Subcutaneous abdominal adipose tissue (tissue), 5 donors: ENCODE data around the gene EHBP1.

ENCODE experiments used
- H3K27ac ChIP-seq: one replicate; pipeline ENCODE4 v1.7.0; 2013; ENCODE audit warnings: low read depth, mild to moderate bottlenecking, inconsistent platforms, low read length, moderate library complexity
- H3K27me3 ChIP-seq, 5 donors: one replicate each; pipeline ENCODE4 v1.7.0; 2013; ENCODE audit warnings: low read length in 5 of 5, inconsistent platforms in 1 of 5; ENCODE audit not compliant: control insufficient read depth in 5 of 5, insufficient read depth in 4 of 5
- H3K36me3 ChIP-seq, 5 donors: one replicate each; pipeline ENCODE4 v1.7.0; 2013; ENCODE audit warnings: low read length in 5 of 5; ENCODE audit not compliant: control insufficient read depth in 5 of 5, insufficient read depth in 5 of 5
- H3K4me1 ChIP-seq, 5 donors: one replicate each; pipeline ENCODE4 v1.7.0; 2013; ENCODE audit warnings: low read length in 5 of 5, mild to moderate bottlenecking in 3 of 5, moderate library complexity in 1 of 5; ENCODE audit not compliant: control insufficient read depth in 5 of 5, insufficient read depth in 5 of 5
- H3K4me3 ChIP-seq, 5 donors: one replicate each; pipeline ENCODE4 v1.7.0; 2013; ENCODE audit warnings: low read length in 5 of 5, low read depth in 1 of 5
- H3K9ac ChIP-seq, 5 donors: one replicate each; pipeline ENCODE4 v1.7.0; 2013; ENCODE audit warnings: low read length in 5 of 5, mild to moderate bottlenecking in 4 of 5, moderate library complexity in 3 of 5
- H3K9me3 ChIP-seq, 5 donors: one replicate each; pipeline ENCODE4 v1.7.0; 2013; ENCODE audit warnings: low read length in 5 of 5; ENCODE audit not compliant: control insufficient read depth in 5 of 5
- donor health status: healthy.
- donor health status: healthy.
- donor health status: healthy.
- donor health status: healthy.
- donor health status: healthy.

The EHBP1 gene

DNA sequence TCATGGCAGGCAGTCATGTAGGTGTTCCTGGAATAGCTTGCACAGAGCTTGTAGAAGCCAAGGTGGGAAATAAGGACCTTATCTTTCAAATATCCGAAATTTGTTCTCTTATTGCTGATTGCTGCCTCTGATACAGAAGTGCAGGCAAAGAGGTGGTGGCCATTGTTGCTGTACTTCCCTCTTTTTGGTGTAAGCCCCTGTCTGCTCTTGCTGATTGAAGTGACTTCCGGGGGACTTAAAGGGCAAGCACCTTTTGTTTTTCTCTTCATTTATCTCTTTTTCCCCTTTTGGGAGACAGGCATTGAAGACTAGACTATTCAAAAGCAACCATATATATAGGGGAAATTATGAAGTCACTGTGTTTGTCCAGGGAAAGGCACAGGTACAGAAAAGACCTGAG, 213.5 kb downstream of the EHBP1 start:
- no peak overlapping the region for H3K4me3 ChIP-seq
- H3K27ac ChIP-seq, result no peak overlapping the region
- no peak overlapping the region for H3K9ac ChIP-seq
- H3K4me1 ChIP-seq, result peaks cover 0 to 11% (median 3%) of the 10 kb centered on the region in 5 donors
- H3K36me3 ChIP-seq, result peaks cover 9 to 24% (median 16%) of the 10 kb centered on the region in 5 donors
- no peaks in the 10 kb centered on the region for H3K27me3 ChIP-seq
- peaks cover 0 to 5% (median 0%) of the 10 kb centered on the region in 5 donors for H3K9me3 ChIP-seq

DNA sequence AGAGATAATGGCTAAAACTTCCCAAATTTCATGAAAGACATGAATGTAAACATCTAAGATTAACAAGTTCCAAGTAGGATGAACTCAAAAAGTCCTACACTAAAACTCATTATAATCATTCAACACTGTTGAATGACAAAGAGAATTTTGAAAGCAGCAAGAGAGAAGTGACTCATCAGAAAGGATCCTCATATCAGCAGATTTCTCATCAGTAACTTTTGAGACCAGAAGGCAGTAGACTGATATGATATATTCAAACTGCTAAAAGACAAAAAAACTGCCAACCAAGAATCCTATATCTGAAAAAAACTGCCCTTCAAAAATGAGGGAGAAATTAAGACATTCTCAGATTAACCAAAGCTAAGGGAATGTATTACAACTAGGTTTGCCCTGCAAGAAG, 214.6 kb downstream of the EHBP1 start:
- Histone ChIP-seq H3K4me1 (peaks cover 0 to 11% (median 3%) of the 10 kb centered on the region in 5 donors), H3K9ac (no peak overlapping the region), H3K27me3 (no peaks in the 10 kb centered on the region), H3K27ac (no peak overlapping the region), H3K36me3 (peaks cover 9 to 24% (median 16%) of the 10 kb centered on the region in 5 donors), H3K4me3 (no peak overlapping the region), H3K9me3 (peaks cover 0 to 6% (median 4%) of the 10 kb centered on the region in 5 donors)

DNA sequence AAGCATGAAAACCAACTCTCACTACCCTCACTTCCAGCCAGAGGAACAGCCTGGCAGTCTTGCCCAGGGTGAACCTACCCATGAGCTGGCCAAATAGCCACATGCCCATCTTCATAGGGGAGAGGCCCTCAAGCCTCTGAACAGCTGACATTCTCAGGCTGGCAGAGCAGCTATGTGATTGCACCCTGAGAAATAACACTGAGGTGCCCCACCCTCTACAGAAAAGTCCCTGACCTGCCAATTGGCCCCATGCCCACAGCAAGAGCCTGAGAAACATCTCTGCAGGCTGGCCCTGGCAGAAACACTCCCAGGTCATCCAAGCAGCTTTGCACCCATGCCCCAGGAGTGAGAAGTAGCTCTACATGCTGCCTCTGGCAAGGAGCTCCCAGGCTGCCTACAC, 217.7 kb downstream of the EHBP1 start:
- Histone ChIP-seq H3K9ac (no peak overlapping the region), H3K36me3 (peaks cover 9 to 24% (median 16%) of the 10 kb centered on the region in 5 donors), H3K27me3 (no peaks in the 10 kb centered on the region), H3K9me3 (peaks cover 0 to 6% (median 4%) of the 10 kb centered on the region in 5 donors), H3K4me1 (peaks cover 0 to 5% (median 0%) of the 10 kb centered on the region in 5 donors), H3K27ac (no peak overlapping the region), H3K4me3 (no peak overlapping the region)

DNA sequence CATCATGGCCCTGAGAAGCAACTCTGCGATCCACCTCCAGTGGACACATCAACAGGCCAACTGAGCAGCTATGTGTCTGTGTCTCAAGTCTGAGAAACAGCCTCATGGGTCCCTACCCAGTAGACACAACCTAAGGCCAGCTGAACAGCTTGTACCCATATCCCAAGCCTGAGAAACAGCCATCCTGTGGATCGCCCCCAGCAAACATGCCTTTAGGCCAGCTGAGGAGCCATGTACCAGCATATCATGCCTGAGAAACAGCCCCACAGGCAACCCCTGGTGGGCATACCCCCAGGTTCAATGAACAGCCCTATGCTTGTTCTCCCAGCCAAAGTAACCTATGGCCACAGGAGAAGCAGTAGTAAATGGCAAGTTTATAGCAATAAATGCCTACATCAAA, 218.4 kb downstream of the EHBP1 start:
- Histone ChIP-seq H3K9ac (no peak overlapping the region), H3K36me3 (peaks cover 9 to 24% (median 16%) of the 10 kb centered on the region in 5 donors), H3K27ac (no peak overlapping the region), H3K4me1 (peaks cover 0 to 4% (median 0%) of the 10 kb centered on the region in 5 donors), H3K27me3 (no peaks in the 10 kb centered on the region), H3K9me3 (peaks cover 0 to 6% (median 4%) of the 10 kb centered on the region in 5 donors), H3K4me3 (peak overlapping the region in 1 of 5 donors; percentile 14)

DNA sequence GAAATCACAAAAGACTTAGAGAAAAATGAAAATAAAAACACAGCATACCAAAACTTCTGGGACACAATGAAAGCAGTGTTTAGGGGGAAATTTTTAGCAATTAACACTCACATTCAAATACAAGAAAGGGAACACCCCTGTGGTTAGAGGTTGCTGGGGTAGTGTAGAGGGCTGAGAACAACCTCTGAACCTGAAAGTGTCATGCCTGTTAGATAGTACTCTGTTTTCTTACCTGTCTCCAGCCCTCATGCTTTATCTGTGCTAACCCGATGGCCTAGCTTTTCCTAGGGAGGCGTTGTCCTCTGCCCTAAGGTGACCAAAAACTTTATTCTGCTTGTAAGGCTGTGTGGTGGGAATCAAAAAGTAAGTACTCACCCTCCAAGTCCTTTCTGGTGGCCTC, 222.5 kb downstream of the EHBP1 start:
- Histone ChIP-seq H3K4me3 (no peak overlapping the region), H3K27ac (no peak overlapping the region), H3K27me3 (no peaks in the 10 kb centered on the region), H3K9ac (no peak overlapping the region), H3K36me3 (peaks cover 0 to 10% (median 5%) of the 10 kb centered on the region in 5 donors), H3K9me3 (peaks cover 0 to 6% (median 4%) of the 10 kb centered on the region in 5 donors), H3K4me1 (peaks cover 0 to 3% (median 0%) of the 10 kb centered on the region in 5 donors)

DNA sequence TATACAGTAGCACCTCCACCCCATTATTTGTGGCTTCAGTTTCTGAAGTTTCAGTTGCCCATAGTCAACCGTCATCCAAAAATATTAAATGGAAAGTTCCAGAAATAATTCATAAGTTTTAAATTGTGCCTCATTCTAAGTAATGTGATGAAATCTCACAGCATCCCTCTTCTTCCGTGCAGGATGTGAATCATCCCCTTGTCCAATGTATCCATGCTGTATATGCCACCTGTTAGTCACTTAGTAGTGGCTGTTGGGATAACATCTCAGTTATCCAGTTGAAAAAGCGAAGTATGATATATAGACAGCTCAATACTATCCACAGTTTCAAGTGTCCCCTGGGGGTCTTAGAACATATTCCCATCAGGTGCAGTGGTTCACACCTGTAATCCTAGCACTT, 226.0 kb downstream of the EHBP1 start:
- no peaks in the 10 kb centered on the region for H3K36me3 ChIP-seq
- no peaks in the 10 kb centered on the region for H3K27me3 ChIP-seq
- no peak overlapping the region for H3K9ac ChIP-seq
- H3K9me3 ChIP-seq, result no peaks in the 10 kb centered on the region
- H3K27ac ChIP-seq, result no peak overlapping the region
- no peak overlapping the region for H3K4me3 ChIP-seq
- H3K4me1 ChIP-seq, result peaks cover 0 to 5% (median 0%) of the 10 kb centered on the region in 5 donors

DNA sequence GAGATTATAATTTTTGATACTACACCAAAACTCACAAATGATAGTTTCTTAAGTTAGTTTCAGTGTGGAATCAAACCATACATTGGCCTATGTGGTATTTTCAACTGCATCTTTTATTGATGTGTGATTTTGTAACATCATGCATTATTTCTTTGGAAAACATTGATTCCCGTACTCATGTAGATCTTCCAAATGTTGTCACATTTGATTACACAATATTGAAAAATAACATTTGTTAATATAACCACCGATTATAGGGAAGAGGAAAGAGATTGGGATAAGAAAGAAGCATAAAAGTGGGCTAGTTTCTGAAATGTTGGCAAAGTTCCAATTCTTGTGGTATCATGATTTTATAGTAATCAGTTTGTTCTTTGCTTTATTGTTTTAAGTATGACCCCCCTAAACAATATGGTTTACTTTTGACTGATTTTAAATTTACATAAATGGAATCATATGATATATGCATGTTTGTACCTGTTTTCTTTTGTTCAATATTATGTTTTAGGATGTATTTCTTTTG, 227.9 kb downstream of the EHBP1 start:
- H3K27me3 ChIP-seq, result no peaks in the 10 kb centered on the region
- no peak overlapping the region for H3K27ac ChIP-seq
- H3K4me1 ChIP-seq, result peaks cover 0 to 5% (median 0%) of the 10 kb centered on the region in 5 donors
- H3K36me3 ChIP-seq, result no peaks in the 10 kb centered on the region
- no peak overlapping the region for H3K9ac ChIP-seq
- H3K9me3 ChIP-seq, result no peaks in the 10 kb centered on the region
- no peak overlapping the region for H3K4me3 ChIP-seq

DNA sequence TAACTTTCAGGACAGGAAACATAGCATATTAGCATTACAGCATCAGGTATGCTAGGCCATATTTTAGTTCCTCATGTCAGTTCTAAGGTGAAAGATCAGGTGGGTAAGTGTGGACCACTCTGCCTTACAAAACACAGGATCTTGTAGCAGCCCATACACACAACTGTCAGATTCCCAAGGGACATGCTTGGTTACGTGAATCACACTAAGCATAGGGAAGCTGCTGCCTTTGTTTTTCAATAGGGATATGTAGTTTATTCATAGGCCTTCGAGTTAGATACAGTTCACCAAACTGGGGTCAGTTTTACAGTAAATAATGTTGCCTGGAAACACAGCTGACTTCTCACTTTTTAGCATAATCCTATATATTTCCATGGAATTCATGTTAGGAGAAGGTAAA, 229.0 kb downstream of the EHBP1 start:
- Histone ChIP-seq H3K9me3 (no peaks in the 10 kb centered on the region), H3K9ac (no peak overlapping the region), H3K27me3 (no peaks in the 10 kb centered on the region), H3K36me3 (peaks cover 0 to 5% (median 0%) of the 10 kb centered on the region in 5 donors), H3K27ac (no peak overlapping the region), H3K4me1 (peaks cover 0 to 5% (median 0%) of the 10 kb centered on the region in 5 donors), H3K4me3 (no peak overlapping the region)

DNA sequence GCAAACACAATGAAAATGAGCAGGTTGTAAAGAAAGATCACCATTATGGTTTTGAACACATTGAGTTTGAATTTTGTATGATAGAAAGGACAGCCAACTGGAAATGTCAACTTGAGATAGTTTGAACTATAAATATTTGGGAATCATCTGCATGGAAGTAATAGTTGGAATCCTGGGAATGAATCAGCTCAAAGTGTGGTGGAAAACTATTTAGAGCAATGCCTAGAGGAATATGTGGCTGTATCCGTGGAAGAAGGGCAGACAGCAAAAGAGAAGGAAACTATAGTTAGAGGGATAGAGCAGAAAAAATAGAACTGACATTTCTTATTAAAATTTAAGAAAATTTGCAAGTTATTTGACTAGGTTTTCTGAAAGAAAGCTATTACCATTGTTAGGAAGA, 232.6 kb downstream of the EHBP1 start:
- Histone ChIP-seq H3K27me3 (no peaks in the 10 kb centered on the region), H3K4me1 (peaks cover 0 to 5% (median 0%) of the 10 kb centered on the region in 5 donors), H3K27ac (no peak overlapping the region), H3K9ac (no peak overlapping the region), H3K9me3 (no peaks in the 10 kb centered on the region), H3K4me3 (no peak overlapping the region), H3K36me3 (peaks cover 0 to 5% (median 0%) of the 10 kb centered on the region in 5 donors)

DNA sequence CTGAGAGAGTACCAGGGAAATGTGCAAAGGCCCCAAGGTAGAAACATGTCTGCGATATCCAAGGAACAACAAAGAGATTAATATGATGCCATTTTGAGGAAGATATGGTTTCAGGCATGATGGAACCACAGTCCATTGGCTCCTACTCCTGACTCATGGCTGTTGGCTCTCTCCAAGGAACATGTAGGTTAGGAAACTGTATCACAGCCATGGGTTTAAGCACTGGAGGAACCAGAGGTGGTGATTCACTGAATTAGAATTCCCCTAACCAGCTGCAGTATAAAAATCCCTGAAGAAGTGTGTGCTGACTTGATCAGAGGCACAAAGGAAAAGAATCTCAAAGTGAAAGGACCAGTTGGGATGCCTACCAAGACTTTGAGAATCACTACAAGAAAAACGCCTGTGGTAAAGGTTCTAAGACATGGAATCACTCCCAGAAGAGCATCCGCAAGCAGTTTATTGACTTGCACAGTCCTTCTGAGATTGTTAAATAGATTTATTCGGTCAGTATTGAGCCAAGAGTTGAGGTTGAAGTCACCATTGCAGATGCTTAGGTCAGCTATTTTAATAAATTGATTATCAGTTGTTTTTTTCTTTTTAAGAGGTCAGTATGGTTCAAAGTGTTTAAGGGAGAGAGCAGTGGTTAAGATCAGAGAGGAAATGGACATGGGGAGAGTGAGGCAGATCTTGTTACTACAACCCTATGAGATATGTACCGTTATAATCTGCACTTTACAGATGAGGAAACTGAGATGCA, 234.4 kb downstream of the EHBP1 start:
- H3K4me3 ChIP-seq, result no peak overlapping the region
- no peaks in the 10 kb centered on the region for H3K9me3 ChIP-seq
- peaks cover 6 to 15% (median 13%) of the 10 kb centered on the region in 5 donors for H3K36me3 ChIP-seq
- no peak overlapping the region for H3K9ac ChIP-seq
- H3K27ac ChIP-seq, result no peak overlapping the region
- H3K27me3 ChIP-seq, result no peaks in the 10 kb centered on the region
- no peaks in the 10 kb centered on the region for H3K4me1 ChIP-seq
